Thyroid gland (tissue), 4 donors: ENCODE measurements around the gene ZNF324.

Experiments used
- POLR2A ChIP-seq, 2 donors: fragments of 450-650 bp; IDR thresholded peaks; one replicate each; pipeline ENCODE4 v1.6.1; 2017; ENCODE audit warnings: antibody characterized with exemption in 2 of 2, mild to moderate bottlenecking in 2 of 2, moderate library complexity in 1 of 2
- TF ChIP-seq, protein P1 (sequence below), 6 experiments: fragments of 200-600 bp in 3 of 6; fragments of 450-650 bp in 3 of 6; sonication (generic) in 3 of 6; IDR thresholded peaks; one replicate each; pipeline ENCODE4 v1.5.1; 2016 to 2019; ENCODE audit warnings: antibody characterized with exemption in 6 of 6, mild to moderate bottlenecking in 2 of 6, inconsistent platforms in 1 of 6, moderate library complexity in 1 of 6

DNA sequence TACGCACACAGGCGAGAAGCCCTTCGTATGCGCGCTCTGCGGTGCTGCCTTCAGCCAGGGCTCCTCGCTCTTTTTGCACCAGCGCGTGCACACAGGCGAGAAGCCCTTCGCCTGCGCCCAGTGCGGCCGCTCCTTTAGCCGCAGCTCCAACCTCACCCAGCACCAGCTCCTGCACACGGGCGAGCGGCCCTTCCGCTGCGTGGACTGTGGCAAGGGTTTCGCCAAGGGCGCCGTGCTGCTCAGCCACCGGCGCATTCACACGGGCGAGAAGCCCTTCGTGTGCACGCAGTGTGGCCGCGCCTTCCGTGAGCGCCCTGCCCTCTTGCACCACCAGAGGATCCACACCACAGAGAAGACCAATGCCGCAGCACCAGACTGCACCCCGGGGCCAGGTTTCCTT, 10.8 kb upstream of the ZNF324 start:
- TF ChIP-seq, protein P1, sequence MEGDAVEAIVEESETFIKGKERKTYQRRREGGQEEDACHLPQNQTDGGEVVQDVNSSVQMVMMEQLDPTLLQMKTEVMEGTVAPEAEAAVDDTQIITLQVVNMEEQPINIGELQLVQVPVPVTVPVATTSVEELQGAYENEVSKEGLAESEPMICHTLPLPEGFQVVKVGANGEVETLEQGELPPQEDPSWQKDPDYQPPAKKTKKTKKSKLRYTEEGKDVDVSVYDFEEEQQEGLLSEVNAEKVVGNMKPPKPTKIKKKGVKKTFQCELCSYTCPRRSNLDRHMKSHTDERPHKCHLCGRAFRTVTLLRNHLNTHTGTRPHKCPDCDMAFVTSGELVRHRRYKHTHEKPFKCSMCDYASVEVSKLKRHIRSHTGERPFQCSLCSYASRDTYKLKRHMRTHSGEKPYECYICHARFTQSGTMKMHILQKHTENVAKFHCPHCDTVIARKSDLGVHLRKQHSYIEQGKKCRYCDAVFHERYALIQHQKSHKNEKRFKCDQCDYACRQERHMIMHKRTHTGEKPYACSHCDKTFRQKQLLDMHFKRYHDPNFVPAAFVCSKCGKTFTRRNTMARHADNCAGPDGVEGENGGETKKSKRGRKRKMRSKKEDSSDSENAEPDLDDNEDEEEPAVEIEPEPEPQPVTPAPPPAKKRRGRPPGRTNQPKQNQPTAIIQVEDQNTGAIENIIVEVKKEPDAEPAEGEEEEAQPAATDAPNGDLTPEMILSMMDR (IDR thresholded peaks at IDR 0.05) = no peak
- TF ChIP-seq POLR2A (IDR thresholded peaks at IDR 0.05) = no peak
